ENCODE measurements around the gene SP2. TPM values are rescaled to one million over a fixed set of nuclear protein-coding genes. Genes with fewer than 3 reads are reported as not detected.
A peak's percentile ranks its signal among the peaks of the same experiment; 100 is the strongest.

The SP2 gene
- polyA plus RNA-seq, 3 donors, result 3.1 to 26.7 (median 6.8) TPM

GRCh38 chr17:47879028-47879585 lies 16.9 kb upstream of the SP2 start:
- peaks cover 4 to 25% (median 12%) of the 10 kb centered on the region in 3 donors for H3K27me3 Mint-ChIP-seq (ENCODE audit: low read depth in 3 of 3)
- no peak for DNase-seq
- H3K36me3 Mint-ChIP-seq, result no peaks in the 10 kb centered on the region
- intact Hi-C loops (cut with micrococcal nuclease), result no loop called here
- no peaks in the 10 kb centered on the region for H3K79me2 ChIP-seq (ENCODE audit: insufficient read depth, low read length)
- no peak overlapping the region for H3K9ac ChIP-seq (ENCODE audit: insufficient read depth, low read length, poor library complexity, severe bottlenecking)
- H3K9me3 Mint-ChIP-seq, result peaks cover 0 to 1% (median 0%) of the 10 kb centered on the region in 7 donors
- WGBS (ENCODE audit: insufficient coverage), result no CpG with 5 or more reads among the region's 2 CpGs
- no peak overlapping the region for H3K27ac Mint-ChIP-seq
- no peak overlapping the region for H3K27ac ChIP-seq (ENCODE audit: low read depth in 1 of 2, low read length in 2 of 2)
- no peak overlapping the region for H3K4me3 ChIP-seq (replicated peaks in 1 of 3; ENCODE audit: low read depth in 2 of 3, low read length in 3 of 3)
- H3K36me3 ChIP-seq (replicated peaks in 1 of 2; ENCODE audit: control insufficient read depth in 1 of 2, insufficient read depth in 2 of 2, low read length in 2 of 2), result no peaks in the 10 kb centered on the region
- H3K4me3 Mint-ChIP-seq, result peak overlapping the region in 1 of 2 donors; percentile 35
- no peaks in the 10 kb centered on the region for H4K20me1 ChIP-seq (ENCODE audit: insufficient read depth, low read length)
- peaks cover 12 to 13% of the 10 kb centered on the region in 2 donors for H3K4me1 ChIP-seq (ENCODE audit: control insufficient read depth in 1 of 2, insufficient read depth in 2 of 2, low read length in 2 of 2)
- H2AFZ ChIP-seq (ENCODE audit: insufficient read depth, low read depth, low read length, poor library complexity, severe bottlenecking), result no peak overlapping the region
- no peak overlapping the region for H3K4me2 ChIP-seq (replicated peaks; ENCODE audit: extremely low read depth, low read length, poor library complexity, severe bottlenecking)
- peaks cover 20% of the 10 kb centered on the region for H3K4me1 Mint-ChIP-seq
- no peaks in the 10 kb centered on the region for H3K27me3 ChIP-seq (ENCODE audit: control insufficient read depth in 2 of 2, insufficient read depth in 2 of 2, low read length in 2 of 2)
- no peak for TF ChIP-seq CTCF (IDR thresholded peaks at IDR 0.05)
- H3K9me3 ChIP-seq (replicated peaks in 1 of 2; ENCODE audit: control insufficient read depth in 1 of 2, insufficient read depth in 1 of 2, low read length in 2 of 2), result peaks cover 0 to 1% of the 10 kb centered on the region in 2 donors

GRCh38 chr17:47879776-47880454 lies 16.1 kb upstream of the SP2 start:
- H3K9me3 Mint-ChIP-seq, result no peaks in the 10 kb centered on the region
- intact Hi-C loops (cut with micrococcal nuclease), result no loop called here
- no peak for DNase-seq
- WGBS (ENCODE audit: insufficient coverage), result 83% methylated on average over 4 of the region's 8 CpGs
- H3K4me3 Mint-ChIP-seq, result no peak overlapping the region
- H2AFZ ChIP-seq (ENCODE audit: insufficient read depth, low read depth, low read length, poor library complexity, severe bottlenecking), result no peak overlapping the region
- H3K27ac ChIP-seq (ENCODE audit: low read depth in 1 of 2, low read length in 2 of 2), result no peak overlapping the region
- H3K9me3 ChIP-seq (replicated peaks in 1 of 2; ENCODE audit: control insufficient read depth in 1 of 2, insufficient read depth in 1 of 2, low read length in 2 of 2), result no peaks in the 10 kb centered on the region
- no peaks in the 10 kb centered on the region for H3K36me3 Mint-ChIP-seq
- H3K27me3 ChIP-seq (ENCODE audit: control insufficient read depth in 2 of 2, insufficient read depth in 2 of 2, low read length in 2 of 2), result no peaks in the 10 kb centered on the region
- no peak overlapping the region for H3K4me2 ChIP-seq (replicated peaks; ENCODE audit: extremely low read depth, low read length, poor library complexity, severe bottlenecking)
- no peaks in the 10 kb centered on the region for H3K36me3 ChIP-seq (replicated peaks in 1 of 2; ENCODE audit: control insufficient read depth in 1 of 2, insufficient read depth in 2 of 2, low read length in 2 of 2)
- no peak overlapping the region for H3K9ac ChIP-seq (ENCODE audit: insufficient read depth, low read length, poor library complexity, severe bottlenecking)
- no peaks in the 10 kb centered on the region for H3K79me2 ChIP-seq (ENCODE audit: insufficient read depth, low read length)
- no peak for TF ChIP-seq CTCF (IDR thresholded peaks at IDR 0.05)
- peaks cover 12 to 13% of the 10 kb centered on the region in 2 donors for H3K4me1 ChIP-seq (ENCODE audit: control insufficient read depth in 1 of 2, insufficient read depth in 2 of 2, low read length in 2 of 2)
- peaks cover 7 to 25% (median 12%) of the 10 kb centered on the region in 3 donors for H3K27me3 Mint-ChIP-seq (ENCODE audit: low read depth in 3 of 3)
- H4K20me1 ChIP-seq (ENCODE audit: insufficient read depth, low read length), result no peaks in the 10 kb centered on the region
- peaks cover 18% of the 10 kb centered on the region for H3K4me1 Mint-ChIP-seq
- H3K27ac Mint-ChIP-seq, result no peak overlapping the region
- no peak overlapping the region for H3K4me3 ChIP-seq (replicated peaks in 1 of 3; ENCODE audit: low read depth in 2 of 3, low read length in 3 of 3)
